BLaER1 treated with 17β-estradiol and CSF1 and Interleukin-3, amounts not matched to agents 10 nM and 100 nM (cell line): ENCODE results near the gene PPP6C.
"Not testable (repeated sequence)": the region's sequence is repeated elsewhere in the genome, so short reads cannot be mapped to it uniquely, and the experiment has no call there.

ENCODE experiments used
- H3K27ac ChIP-seq, 11 experiments: shearing (Covaris generic); formaldehyde crosslinking; 2 replicates each; pipeline ENCODE4 v1.8.1; 2022
- H3K27me3 ChIP-seq, 11 experiments: shearing (Covaris generic); formaldehyde crosslinking; 2 replicates each; pipeline ENCODE4 v1.8.1; 2022
- H3K36me3 ChIP-seq, 11 experiments: shearing (Covaris generic); formaldehyde crosslinking; 2 replicates each; pipeline ENCODE4 v1.8.1; 2022
- H3K4me1 ChIP-seq, 10 experiments: shearing (Covaris generic); formaldehyde crosslinking; 2 replicates each; pipeline ENCODE4 v1.8.1; 2022
- H3K4me2 ChIP-seq, 11 experiments: shearing (Covaris generic); formaldehyde crosslinking; 2 replicates each; pipeline ENCODE4 v1.8.1; 2022
- H3K4me3 ChIP-seq, 10 experiments: shearing (Covaris generic); formaldehyde crosslinking; 2 replicates each; pipeline ENCODE4 v1.8.1; 2022
- H3K9ac ChIP-seq, 11 experiments: shearing (Covaris generic); formaldehyde crosslinking; 2 replicates each; pipeline ENCODE4 v1.8.1; 2022
- H3K9me3 ChIP-seq, 11 experiments: shearing (Covaris generic); formaldehyde crosslinking; replicated peaks in 1 of 11; 2 replicates each; pipeline ENCODE4 v1.8.1; 2022
- H4K20me1 ChIP-seq, 11 experiments: shearing (Covaris generic); formaldehyde crosslinking; 2 replicates each; pipeline ENCODE4 v1.8.1; 2022
- Cebpa-rat ChIP-seq, 11 experiments: shearing (Covaris generic); IDR thresholded peaks; 2 replicates each; pipeline ENCODE4 v1.8.1; 2022

PPP6C gene

GRCh38 chr9:125189361-125190289 is at the start of gene PPP6C:
Gene PPP6C, minus strand, starts transcription at chr9:125189803. Its CDS starts 85 bp downstream, at chr9:125189718.
- TF ChIP-seq Cebpa-rat (IDR thresholded peaks at IDR 0.05) = no peak
- H3K9me3 ChIP-seq = no peaks in the 10 kb centered on the region
- peak within 1 kb of the TSS; percentile 85 to 100 (median 91) for H3K4me3 ChIP-seq
- H3K36me3 ChIP-seq = peaks cover 6 to 33% (median 19%) of the 10 kb centered on the region in 11 experiments; a peak in 20 of 22 replicates
- H3K9ac ChIP-seq = peak within 1 kb of the TSS; percentile 89 to 99 (median 96)
- H4K20me1 ChIP-seq = peaks cover 34 to 49% (median 47%) of the 10 kb centered on the region in 11 experiments; a peak in 20 of 22 replicates
- H3K4me2 ChIP-seq = peak within 1 kb of the TSS; percentile 86 to 97 (median 94)
- peak within 1 kb of the TSS; percentile 84 to 98 (median 93) for H3K27ac ChIP-seq
- H3K27me3 ChIP-seq = no peaks in the 10 kb centered on the region
- peaks cover 34 to 46% (median 39%) of the 10 kb centered on the region in 10 experiments for H3K4me1 ChIP-seq

DNA sequence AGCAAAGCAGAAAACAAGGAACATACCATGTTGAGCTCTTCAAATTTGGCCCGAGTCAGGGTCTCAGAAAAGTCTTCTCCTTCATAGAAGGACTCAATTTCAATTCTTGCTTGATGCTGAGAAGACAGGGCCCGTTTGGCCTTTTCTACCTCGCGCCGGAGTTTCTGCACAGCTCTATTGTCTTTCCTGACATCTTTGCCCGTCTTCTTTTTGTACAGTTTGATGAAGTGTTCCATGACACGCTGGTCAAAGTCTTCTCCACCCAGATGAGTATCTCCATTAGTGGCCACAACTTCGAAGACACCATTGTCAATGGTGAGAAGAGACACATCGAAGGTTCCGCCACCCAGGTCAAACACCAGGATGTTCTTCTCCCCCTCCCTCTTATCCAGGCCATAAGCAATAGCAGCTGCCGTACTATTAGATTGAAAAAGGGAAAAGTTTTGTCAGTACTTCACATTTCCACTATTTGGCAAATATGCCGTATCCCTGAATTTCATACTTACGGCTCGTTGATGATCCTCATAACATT is 49.4 kb upstream of the PPP6C start:
- H3K4me1 ChIP-seq = peaks cover 47 to 68% (median 57%) of the 10 kb centered on the region in 10 experiments
- no peak for TF ChIP-seq Cebpa-rat (IDR thresholded peaks at IDR 0.05)
- peaks cover 65 to 71% (median 69%) of the 10 kb centered on the region in 11 experiments for H4K20me1 ChIP-seq
- peak overlapping the region; percentile 79 to 99 (median 90) for H3K4me3 ChIP-seq
- peak overlapping the region; percentile 79 to 98 (median 90) for H3K4me2 ChIP-seq
- peaks cover 62 to 68% (median 65%) of the 10 kb centered on the region in 11 experiments for H3K36me3 ChIP-seq
- 0 out of 22 replicates have a peak overlapping the region, but pooled peaks of 1 of the 11 experiments have one; percentile 4 for H3K27ac ChIP-seq
- H3K9me3 ChIP-seq = no peaks in the 10 kb centered on the region
- no peaks in the 10 kb centered on the region for H3K27me3 ChIP-seq
- H3K9ac ChIP-seq = peak overlapping the region; percentile 93 to 99 (median 97)

- H3K9me3 ChIP-seq = no peaks in the 10 kb centered on the region
- peak overlapping the region; percentile 79 to 98 (median 90) for H3K4me2 ChIP-seq
- peaks cover 69 to 78% (median 76%) of the 10 kb centered on the region in 11 experiments for H4K20me1 ChIP-seq
- peak overlapping the region; percentile 79 to 99 (median 90) for H3K4me3 ChIP-seq
- no peaks in the 10 kb centered on the region for H3K27me3 ChIP-seq
- no peak for TF ChIP-seq Cebpa-rat (IDR thresholded peaks at IDR 0.05)
- peaks cover 62 to 75% (median 70%) of the 10 kb centered on the region in 11 experiments for H3K36me3 ChIP-seq
- peaks cover 47 to 70% (median 57%) of the 10 kb centered on the region in 10 experiments for H3K4me1 ChIP-seq
- peak overlapping the region; percentile 93 to 99 (median 97); a peak in 21 of 22 replicates for H3K9ac ChIP-seq
- H3K27ac ChIP-seq = peak overlapping the region in 2 of 11 experiments; percentile 4 to 31; a peak in 1 of 22 replicates
Observed at GRCh38 chr9:125238127-125238914, 48.7 kb upstream of the PPP6C start.

- H4K20me1 ChIP-seq = peaks cover 69 to 89% (median 80%) of the 10 kb centered on the region in 11 experiments
- not testable (repeated sequence) for H3K27me3 ChIP-seq, H3K9me3 ChIP-seq, H3K27ac ChIP-seq
- H3K4me2 ChIP-seq = peak overlapping the region; percentile 79 to 98 (median 90)
- peaks cover 39 to 56% (median 48%) of the 10 kb centered on the region in 10 experiments for H3K4me1 ChIP-seq
- H3K36me3 ChIP-seq = peaks cover 62 to 92% (median 83%) of the 10 kb centered on the region in 11 experiments
- H3K9ac ChIP-seq = peak overlapping the region in 7 of 11 experiments; percentile 93 to 99 (median 96); a peak in 10 of 22 replicates
- H3K4me3 ChIP-seq = peak overlapping the region; percentile 79 to 99 (median 90); a peak in 16 of 20 replicates
Observed at GRCh38 chr9:125236520-125237159, 47.0 kb upstream of the PPP6C start.

DNA sequence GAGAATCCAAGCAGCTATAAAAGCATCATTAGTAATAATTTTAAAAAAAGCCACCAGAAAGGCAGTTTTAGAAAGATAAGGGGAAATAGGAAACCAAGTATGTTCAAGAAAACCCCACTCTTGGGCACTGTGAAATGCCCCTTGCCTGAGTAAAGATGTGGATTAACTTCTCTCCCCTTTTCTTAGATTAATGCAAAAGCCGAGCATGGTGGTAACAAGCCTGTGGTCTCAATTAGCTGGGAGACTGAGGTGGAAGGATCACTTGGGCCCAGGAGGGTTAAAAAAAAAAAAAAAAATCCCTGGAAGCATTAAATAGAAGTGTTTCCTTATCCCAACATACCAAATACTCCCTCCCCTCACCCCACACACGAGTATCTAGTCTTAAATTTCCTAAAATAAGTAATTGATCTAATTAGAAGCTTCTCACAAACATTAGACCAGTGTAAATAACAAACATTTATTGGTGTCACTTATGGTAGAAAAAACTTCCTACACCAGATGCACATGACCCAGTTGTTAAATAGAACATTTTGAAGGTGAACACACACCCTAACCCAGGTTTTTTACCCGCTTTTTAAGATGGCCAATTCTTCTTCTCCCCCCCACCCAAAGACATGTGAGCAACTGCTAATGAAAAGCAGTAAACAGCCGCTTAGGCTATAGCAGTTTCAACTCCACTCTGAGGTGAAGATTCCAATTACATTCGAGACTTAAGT is 46.4 kb upstream of the PPP6C start:
- Histone ChIP-seq H3K4me1 (peaks cover 39 to 56% (median 48%) of the 10 kb centered on the region in 10 experiments), H3K9ac (peak overlapping the region in 7 of 11 experiments; percentile 9 to 97 (median 64); a peak in 12 of 22 replicates), H4K20me1 (peaks cover 67 to 89% (median 79%) of the 10 kb centered on the region in 11 experiments), H3K4me3 (peak overlapping the region in 9 of 10 experiments; percentile 15 to 96 (median 82); a peak in 15 of 20 replicates), H3K27me3 (no peaks in the 10 kb centered on the region), H3K9me3 (no peaks in the 10 kb centered on the region), H3K27ac (peak overlapping the region in 1 of 11 experiments; percentile 4; a peak in 1 of 22 replicates), H3K4me2 (peak overlapping the region; percentile 79 to 98 (median 90)), H3K36me3 (peaks cover 62 to 99% (median 90%) of the 10 kb centered on the region in 11 experiments)
- no peak for TF ChIP-seq Cebpa-rat (IDR thresholded peaks at IDR 0.05)

GRCh38 chr9:125234099-125234498 is 44.5 kb upstream of the PPP6C start:
- not testable (repeated sequence) for H3K9me3 ChIP-seq, H3K9ac ChIP-seq, H3K4me2 ChIP-seq, H3K4me3 ChIP-seq, H3K27me3 ChIP-seq, H3K27ac ChIP-seq
- Histone ChIP-seq H3K36me3 (peaks cover 58 to 100% (median 92%) of the 10 kb centered on the region in 11 experiments), H4K20me1 (peaks cover 49 to 73% (median 60%) of the 10 kb centered on the region in 11 experiments), H3K4me1 (peaks cover 33 to 51% (median 42%) of the 10 kb centered on the region in 10 experiments)

GRCh38 chr9:125233678-125234077 is 44.1 kb upstream of the PPP6C start:
- H4K20me1 ChIP-seq = peaks cover 44 to 69% (median 56%) of the 10 kb centered on the region in 11 experiments
- H3K4me3 ChIP-seq = no peak overlapping the region
- H3K9ac ChIP-seq = no peak overlapping the region; a peak in 1 of 22 replicates
- H3K27ac ChIP-seq = no peak overlapping the region
- H3K4me2 ChIP-seq = no peak overlapping the region
- H3K27me3 ChIP-seq = no peaks in the 10 kb centered on the region
- H3K4me1 ChIP-seq = peaks cover 29 to 47% (median 38%) of the 10 kb centered on the region in 10 experiments
- TF ChIP-seq Cebpa-rat (IDR thresholded peaks at IDR 0.05) = no peak
- no peaks in the 10 kb centered on the region for H3K9me3 ChIP-seq
- H3K36me3 ChIP-seq = peaks cover 55 to 100% (median 91%) of the 10 kb centered on the region in 11 experiments
